ENCODE results near the gene ZFY. TPM values are rescaled to one million over a fixed set of nuclear protein-coding genes. Genes with fewer than 3 reads are reported as not detected.

Gene ZFY
- total and polyA plus RNA-seq, 2 of the 8 experiments (the other 6 are each of a cell fraction or from before 2014, with no cell fraction given): 1.5 to 8.9 TPM

DNA sequence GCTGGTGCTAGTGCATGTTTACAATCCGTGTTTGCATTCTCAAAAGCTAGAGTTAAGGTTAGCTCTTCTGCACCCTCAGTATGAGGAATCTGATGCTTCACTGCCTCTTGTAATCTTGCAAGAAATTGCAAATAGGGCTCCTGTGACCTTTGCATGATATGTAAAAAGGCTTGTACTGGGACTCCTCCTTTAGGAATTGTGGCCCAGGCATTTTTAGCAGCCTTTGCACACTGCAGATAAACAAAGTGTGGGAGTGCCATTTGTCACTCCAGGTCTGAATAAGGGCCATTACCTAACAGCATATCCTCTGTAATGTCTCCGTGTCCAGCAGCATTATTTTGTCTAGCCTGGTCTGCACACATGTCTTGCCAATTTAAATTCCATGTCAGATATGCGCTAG is 49.3 kb upstream of the ZFY start:
- Histone ChIP-seq H3K14ac (ENCODE audit: insufficient read length) (no peak overlapping the region), H2BK5ac (ENCODE audit: low read depth, low read length) (no peak overlapping the region), H2BK120ac (replicated peaks; ENCODE audit: low read depth, low read length) (no peak overlapping the region), H3K4ac (replicated peaks; ENCODE audit: insufficient read length, low read depth, low read length) (no peak overlapping the region), H3K36me3 (ENCODE audit: control insufficient read depth in 2 of 4, insufficient read depth in 4 of 4, low read length in 3 of 4) (no peaks in the 10 kb centered on the region), H3K9me3 (ENCODE audit: insufficient read depth in 2 of 2, low read depth in 1 of 2, low read length in 1 of 2) (no peaks in the 10 kb centered on the region), H3K4me2 (ENCODE audit: insufficient read depth in 1 of 2, low read depth in 2 of 2, low read length in 2 of 2) (no peak overlapping the region; a peak in 1 of 4 replicates), H2AK5ac (ENCODE audit: low read depth, low read length) (no peak overlapping the region), H3K4me1 (replicated peaks in 1 of 4; ENCODE audit: control insufficient read depth in 3 of 4, insufficient read depth in 4 of 4, low read length in 3 of 4) (peaks cover 0 to 2% (median 0%) of the 10 kb centered on the region in 4 experiments; a peak in 2 of 7 replicates), H3K79me2 (ENCODE audit: control insufficient read depth in 1 of 2, insufficient read depth in 2 of 2, low read length in 2 of 2) (no peaks in the 10 kb centered on the region), H3K56ac (replicated peaks; ENCODE audit: insufficient read length, low read depth, low read length) (no peak overlapping the region), H4K5ac (ENCODE audit: insufficient read length, low read depth, low read length) (no peak overlapping the region), H3K27ac (ENCODE audit: low read depth, low read length) (no peak overlapping the region), H3K79me1 (ENCODE audit: low read depth, low read length) (no peaks in the 10 kb centered on the region), H3K9ac (replicated peaks in 1 of 4; ENCODE audit: extremely low read depth in 1 of 4, low read depth in 3 of 4, low read length in 3 of 4) (no peak overlapping the region), H4K91ac (replicated peaks; ENCODE audit: insufficient read length, low read length) (no peak overlapping the region), H3K23me2 (ENCODE audit: low read depth, low read length) (no peaks in the 10 kb centered on the region), H2BK20ac (ENCODE audit: low read length) (no peak overlapping the region), H2BK12ac (ENCODE audit: low read depth, low read length) (no peak overlapping the region), H4K20me1 (replicated peaks in 1 of 2; ENCODE audit: control insufficient read depth in 1 of 2, insufficient read depth in 2 of 2, low read length in 2 of 2) (no peaks in the 10 kb centered on the region), H4K8ac (ENCODE audit: extremely low read depth, insufficient read depth, low read length) (no peak overlapping the region), H3K27me3 (replicated peaks in 1 of 4; ENCODE audit: control insufficient read depth in 3 of 4, extremely low read depth in 1 of 4, insufficient read depth in 3 of 4, low read length in 3 of 4) (no peaks in the 10 kb centered on the region), H3K4me3 (ENCODE audit: extremely low read depth in 1 of 4, insufficient read depth in 2 of 4, low read depth in 3 of 4, low read length in 4 of 4) (no peak overlapping the region), H2BK15ac (ENCODE audit: low read length) (no peak overlapping the region), H2AFZ (ENCODE audit: low read length) (no peak overlapping the region), H3K23ac (ENCODE audit: insufficient read length) (no peak overlapping the region), H3K18ac (ENCODE audit: extremely low read depth, low read length) (no peak overlapping the region)
- FAIRE-seq: no peak
- 80% methylated on average over 3 of the region's 3 CpGs; no CpG with 5 or more reads in 1 of the 2 experiments for WGBS, 2 experiments (ENCODE audit: extremely low coverage in 1 of 2, insufficient coverage in 1 of 2, insufficient read length in 1 of 2, insufficient replicate concordance in 2 of 2, low coverage in 1 of 2, low lambda C conversion rate in 2 of 2, missing lambda C conversion rate in 1 of 2)
- DNase-seq (ENCODE audit: low read depth in 1 of 2, low spot score in 2 of 2): no peak
- ChIA-PET CTCF (ENCODE audit: partially characterized antibody) (no interaction called here), POLR2A (ENCODE audit: partially characterized antibody) (no interaction called here)
- no peak for TF ChIP-seq CREB1 (IDR thresholded peaks at IDR 0.05)
- TF ChIP-seq CTBP2 (IDR thresholded peaks at IDR 0.05; ENCODE audit: borderline replicate concordance, insufficient read depth, insufficient read length, low read length): no peak
- no peak for TF ChIP-seq PHF8 (conservative IDR thresholded peaks at IDR 0.05; ENCODE audit: low read depth, low read length)
- TF ChIP-seq BRCA1 (IDR thresholded peaks at IDR 0.05; ENCODE audit: low read depth, low read length): no peak
- no peak for TF ChIP-seq CEBPB (IDR thresholded peaks at IDR 0.05; ENCODE audit: low read depth, low read length)
- TF ChIP-seq HDAC2 (IDR thresholded peaks at IDR 0.05; ENCODE audit: borderline replicate concordance in 1 of 2, low read depth in 2 of 2, low read length in 2 of 2): no peak
- no peak for TF ChIP-seq MAFK (IDR thresholded peaks at IDR 0.05; ENCODE audit: low read depth, low read length)
- TF ChIP-seq TCF12 (IDR thresholded peaks at IDR 0.05; ENCODE audit: low read depth, low read length): no peak
- TF ChIP-seq EP300 (IDR thresholded peaks at IDR 0.05; ENCODE audit: borderline replicate concordance in 1 of 2, low read depth in 2 of 2, low read length in 2 of 2): no peak
- no peak for TF ChIP-seq KDM4A (IDR thresholded peaks at IDR 0.05; ENCODE audit: low read depth, low read length, severe bottlenecking)
- TF ChIP-seq RNF2 (IDR thresholded peaks at IDR 0.05; ENCODE audit: borderline replicate concordance, low read depth, low read length, missing control alignments, poor library complexity, severe bottlenecking): no peak

All from H1 (cell line).